KMS-11 (cell line): ENCODE results near the gene SLAMF8.

Source experiments
- H2AFZ ChIP-seq: fragments of 200-600 bp; sonication (generic); 2 replicates; pipeline ENCODE4 v1.6.1; 2016; ENCODE audit warnings: antibody characterized with exemption, mixed run types, low read depth
- H3K27ac ChIP-seq: fragments of 200-600 bp; sonication (generic); 2 replicates; pipeline ENCODE4 v1.6.1; 2016; ENCODE audit warnings: mild to moderate bottlenecking, mixed run types
- H3K27me3 ChIP-seq: fragments of 200-600 bp; sonication (generic); 2 replicates; pipeline ENCODE4 v1.6.1; 2017; ENCODE audit warnings: mild to moderate bottlenecking, low read depth, mixed run types, moderate library complexity; ENCODE audit not compliant: insufficient read depth
- H3K36me3 ChIP-seq: fragments of 200-600 bp; sonication (generic); 2 replicates; pipeline ENCODE4 v1.6.1; 2017; ENCODE audit warnings: mild to moderate bottlenecking, mixed run types; ENCODE audit not compliant: insufficient read depth
- H3K4me1 ChIP-seq: fragments of 200-600 bp; sonication (generic); 2 replicates; pipeline ENCODE4 v1.6.1; 2016; ENCODE audit warnings: mild to moderate bottlenecking, low read depth, mixed run types; ENCODE audit not compliant: poor library complexity, severe bottlenecking
- H3K4me2 ChIP-seq: fragments of 200-600 bp; sonication (generic); 2 replicates; pipeline ENCODE4 v1.7.0; 2016; ENCODE audit warnings: mild to moderate bottlenecking, mixed run types
- H3K4me3 ChIP-seq: fragments of 200-600 bp; sonication (generic); IDR thresholded peaks from 2 replicates; pipeline ENCODE4 v1.6.1; 2017; ENCODE audit warnings: low read depth, low read length, mixed read lengths; ENCODE audit not compliant: insufficient read depth
- H3K79me2 ChIP-seq: fragments of 200-600 bp; sonication (generic); 2 replicates; pipeline ENCODE4 v1.6.1; 2016; ENCODE audit warnings: low read depth, mixed run types; ENCODE audit not compliant: insufficient read depth
- H3K9ac ChIP-seq: fragments of 200-600 bp; sonication (generic); 2 replicates; pipeline ENCODE4 v1.6.1; 2016; ENCODE audit warnings: mild to moderate bottlenecking, mixed run types
- H4K20me1 ChIP-seq: fragments of 200-600 bp; sonication (generic); 2 replicates; pipeline ENCODE4 v1.6.1; 2016; ENCODE audit warnings: mild to moderate bottlenecking, mixed run types; ENCODE audit not compliant: insufficient read depth
- CTCF ChIP-seq: fragments of 200-600 bp; sonication (generic); conservative IDR thresholded peaks from 2 replicates; pipeline ENCODE4 v1.6.1; 2017; ENCODE audit warnings: low read depth, mild to moderate bottlenecking, antibody characterized with exemption, low read length, moderate library complexity, mixed read lengths

Gene SLAMF8

GRCh38 chr1:159790237-159790917 is 36.3 kb upstream of the SLAMF8 start:
- TF ChIP-seq CTCF = peak; percentile 99
- Histone ChIP-seq H4K20me1 (no peaks in the 10 kb centered on the region), H3K27ac (no peak overlapping the region), H3K4me1 (no peaks in the 10 kb centered on the region), H3K27me3 (no peaks in the 10 kb centered on the region), H3K79me2 (no peaks in the 10 kb centered on the region), H3K36me3 (no peaks in the 10 kb centered on the region), H3K4me2 (no peak overlapping the region), H3K9ac (no peak overlapping the region), H3K4me3 (no peak overlapping the region), H2AFZ (no peak overlapping the region)

- no peaks in the 10 kb centered on the region for H3K27me3 ChIP-seq
- no peak overlapping the region for H3K27ac ChIP-seq
- H3K4me3 ChIP-seq = no peak overlapping the region
- no peaks in the 10 kb centered on the region for H3K4me1 ChIP-seq
- no peaks in the 10 kb centered on the region for H4K20me1 ChIP-seq
- no peak overlapping the region for H3K4me2 ChIP-seq
- H2AFZ ChIP-seq = no peak overlapping the region
- no peaks in the 10 kb centered on the region for H3K36me3 ChIP-seq
- no peak for TF ChIP-seq CTCF
- H3K9ac ChIP-seq = no peak overlapping the region
- H3K79me2 ChIP-seq = no peaks in the 10 kb centered on the region
Measured at GRCh38 chr1:159791031-159791430, 35.6 kb upstream of the SLAMF8 start.

GRCh38 chr1:159791461-159791860 is 35.2 kb upstream of the SLAMF8 start:
- Histone ChIP-seq H3K9ac (no peak overlapping the region), H3K27ac (no peak overlapping the region), H4K20me1 (no peaks in the 10 kb centered on the region), H3K4me2 (no peak overlapping the region), H3K4me1 (no peaks in the 10 kb centered on the region), H3K36me3 (no peaks in the 10 kb centered on the region), H3K4me3 (no peak overlapping the region), H3K27me3 (no peaks in the 10 kb centered on the region), H3K79me2 (no peaks in the 10 kb centered on the region), H2AFZ (no peak overlapping the region)
- TF ChIP-seq CTCF = no peak

- Histone ChIP-seq H3K4me2 (no peak overlapping the region), H3K79me2 (no peaks in the 10 kb centered on the region), H3K36me3 (no peaks in the 10 kb centered on the region), H4K20me1 (no peaks in the 10 kb centered on the region), H3K4me3 (no peak overlapping the region), H2AFZ (no peak overlapping the region), H3K27me3 (no peaks in the 10 kb centered on the region; the same call in 1 of the 2 replicates), H3K27ac (no peak overlapping the region), H3K9ac (no peak overlapping the region), H3K4me1 (peaks cover 17% of the 10 kb centered on the region)
- TF ChIP-seq CTCF = no peak
Measured at GRCh38 chr1:159795534-159795933, 31.1 kb upstream of the SLAMF8 start.
